Right lobe of liver (tissue), 6 donors: ENCODE measurements around the gene ERICH6. TPM values are rescaled to one million over a fixed set of nuclear protein-coding genes. Genes with fewer than 3 reads are reported as not detected.

Experiments
- ATAC-seq, 4 donors: fragments of 200-7000 bp; cut with Tn5 transposase; one replicate each; pipeline ENCODE4 v1.9.1; 2020; ENCODE audit warnings: mild to moderate bottlenecking in 4 of 4, moderate library complexity in 4 of 4
- DNase-seq, 3 donors: peaks; one replicate each; pipeline ENCODE4 v3.0.0-alpha.2; 2020
- H3K27ac ChIP-seq, 3 donors: fragments of 200-600 bp; one replicate each; pipeline ENCODE4 v1.8.0; 2022
- H3K27me3 ChIP-seq, 2 donors: fragments of 200-600 bp; one replicate each; pipeline ENCODE4 v1.8.0; 2022
- H3K36me3 ChIP-seq, 4 donors: fragments of 200-600 bp; sonication (generic) in 1 of 4; one replicate each; pipeline versions ENCODE4 v1.5.1 to v1.8.0; 2017 to 2022; ENCODE audit warnings: control low read depth in 1 of 4
- H3K4me1 ChIP-seq, 4 donors: fragments of 200-600 bp; sonication (generic) in 1 of 4; one replicate each; pipeline versions ENCODE4 v1.5.1 to v1.8.0; 2017 to 2022; ENCODE audit warnings: control low read depth in 1 of 4
- H3K4me3 ChIP-seq, 3 donors: fragments of 200-600 bp; one replicate each; pipeline ENCODE4 v1.8.0; 2022
- H3K9me3 ChIP-seq, 4 donors: fragments of 200-600 bp; sonication (generic) in 1 of 4; one replicate each; pipeline versions ENCODE4 v1.5.1 to v1.8.0; 2017 to 2022; ENCODE audit warnings: control low read depth in 1 of 4
- CTCF ChIP-seq, 4 donors: fragments of 200-600 bp in 3 of 4; fragments of 450-650 bp in 1 of 4; IDR thresholded peaks; one replicate each; pipeline versions ENCODE4 v1.5.1 to v1.8.0; 2016 to 2022; ENCODE audit warnings: antibody characterized with exemption in 4 of 4, mild to moderate bottlenecking in 2 of 4
- POLR2A ChIP-seq: fragments of 450-650 bp; IDR thresholded peaks from one replicate; pipeline ENCODE4 v1.6.1; 2017; ENCODE audit warnings: antibody characterized with exemption, mild to moderate bottlenecking
- WGBS: methylation state at CpG from one replicate; pipeline ENCODE4 v1.1.6; 2018; ENCODE audit warnings: low coverage, low lambda C conversion rate; ENCODE audit not compliant: insufficient coverage; ENCODE audit errors: missing lambda C conversion rate; 5-methylcytosine and 5-hydroxymethylcytosine counted together
- intact Hi-C, 2 donors: fragments of 100-400 bp; cut with DNase I; formaldehyde crosslinking; loops; one replicate each; pipeline versions ENCODE4 v1.11.2 to v1.14.1; 2022
- total RNA-seq, 6 experiments: library from RNA; depleted of rRNA in 2 of 6; stranded (reverse); fragments of >200 nt in 2 of 6; fragmentation: NEBNext Ultra II Directional in 3 of 6; extraction: Animal tissue kit (Norgen Biotek cat#: 25700) in 3 of 6; gene quantifications; one replicate each; pipeline versions ENCODE4 v1.1.0 to v1.2.4, GENCODE V29; 2016 to 2023
- donor health status: DM: no; HTN: yes; CAD: no.
- donor health status: DM: no; HTN: no; CAD: no.
- donor health status: DM: no; HTN: no; CAD: no.
- donor health status: DM: no; HTN: yes; CAD: no.
- donor health status: DM: no; HTN: yes; CAD: no.

ERICH6 gene
- total RNA-seq, 6 experiments from 2014 or later: 0.49 TPM; not detected in 5

GRCh38 chr3:150620002-150620689, 83.6 kb downstream of the ERICH6 start:
- DNase-seq: no peak
- intact Hi-C loops: no loop called here
- Histone ChIP-seq H3K27me3 (no peaks in the 10 kb centered on the region), H3K27ac (no peak overlapping the region), H3K9me3 (no peaks in the 10 kb centered on the region), H3K4me1 (no peaks in the 10 kb centered on the region), H3K36me3 (peaks cover 0 to 12% (median 5%) of the 10 kb centered on the region in 4 donors), H3K4me3 (no peak overlapping the region)
- TF ChIP-seq POLR2A (no peak), CTCF (IDR thresholded peaks at IDR 0.05) (no peak)
- WGBS: 86% methylated on average over 5 of the region's 7 CpGs
- no peak for ATAC-seq

GRCh38 chr3:150613709-150614480, 89.8 kb downstream of the ERICH6 start:
- Histone ChIP-seq H3K36me3 (peaks cover 0 to 10% (median 1%) of the 10 kb centered on the region in 4 donors), H3K9me3 (no peaks in the 10 kb centered on the region), H3K4me3 (no peak overlapping the region), H3K4me1 (peaks cover 0 to 21% (median 3%) of the 10 kb centered on the region in 4 donors), H3K27ac (no peak overlapping the region), H3K27me3 (no peaks in the 10 kb centered on the region)
- 69% methylated on average over 1 of the region's 2 CpGs for WGBS
- intact Hi-C loops: no loop called here
- TF ChIP-seq CTCF (IDR thresholded peaks at IDR 0.05): no peak
- no peak for TF ChIP-seq POLR2A
- no peak for DNase-seq
- no peak for ATAC-seq

- peaks cover 0 to 22% (median 3%) of the 10 kb centered on the region in 4 donors for H3K4me1 ChIP-seq
- no peaks in the 10 kb centered on the region for H3K9me3 ChIP-seq
- TF ChIP-seq POLR2A (no peak), CTCF (IDR thresholded peaks at IDR 0.05) (no peak)
- H3K4me3 ChIP-seq: no peak overlapping the region
- H3K27ac ChIP-seq: no peak overlapping the region
- DNase-seq (no peak), ATAC-seq (peak; percentile 56 to 76 (median 67))
- WGBS: 69% methylated on average over 2 of the region's 2 CpGs
- intact Hi-C loops: no loop called here
- H3K36me3 ChIP-seq: peaks cover 0 to 10% (median 0%) of the 10 kb centered on the region in 4 donors
- H3K27me3 ChIP-seq: no peaks in the 10 kb centered on the region
Measured at GRCh38 chr3:150613034-150613433, 90.7 kb downstream of the ERICH6 start.

GRCh38 chr3:150612494-150612893, 91.2 kb downstream of the ERICH6 start:
- no peak for DNase-seq
- TF ChIP-seq POLR2A (no peak), CTCF (IDR thresholded peaks at IDR 0.05) (no peak)
- 93% methylated on average over 1 of the region's 1 CpG for WGBS
- H3K27ac ChIP-seq: no peak overlapping the region
- H3K9me3 ChIP-seq: no peaks in the 10 kb centered on the region
- no peaks in the 10 kb centered on the region for H3K27me3 ChIP-seq
- H3K4me3 ChIP-seq: no peak overlapping the region
- intact Hi-C loops: no loop called here
- peaks cover 0 to 27% (median 6%) of the 10 kb centered on the region in 4 donors for H3K4me1 ChIP-seq
- ATAC-seq: no peak
- peaks cover 0 to 10% (median 0%) of the 10 kb centered on the region in 4 donors for H3K36me3 ChIP-seq
